Heart left ventricle (tissue), 16 donors: ENCODE data around the gene RIPK4. TPM values are rescaled to one million over a fixed set of nuclear protein-coding genes. Genes with fewer than 3 reads are reported as not detected.

ENCODE experiments used
- ATAC-seq, 4 donors: fragments of 200-7000 bp; cut with Tn5 transposase; one replicate each; pipeline ENCODE4 v1.9.1; 2020 to 2022; ENCODE audit warnings: moderate library complexity in 4 of 4, mild to moderate bottlenecking in 3 of 4, moderate number of reproducible peaks in 1 of 4
- DNase-seq, 5 donors: peaks; one replicate each; pipeline ENCODE4 v3.0.0-alpha.2; 2020
- H3K27ac ChIP-seq, 12 donors: fragments of 200-600 bp; sonication (generic) in 4 of 12; one replicate each; pipeline versions ENCODE4 v1.5.0 to v1.8.0; 2016 to 2022; ENCODE audit warnings: mild to moderate bottlenecking in 2 of 12
- H3K27me3 ChIP-seq, 9 donors: fragments of 200-600 bp; sonication (generic) in 2 of 9; one replicate each; pipeline versions ENCODE4 v1.5.1 to v1.8.0; 2016 to 2022; ENCODE audit warnings: mild to moderate bottlenecking in 3 of 9
- H3K36me3 ChIP-seq, 9 donors: fragments of 200-600 bp; sonication (generic) in 2 of 9; one replicate each; pipeline versions ENCODE4 v1.5.0 to v1.8.0; 2018 to 2022; ENCODE audit warnings: mild to moderate bottlenecking in 2 of 9
- H3K4me1 ChIP-seq, 12 donors: fragments of 200-600 bp; sonication (generic) in 4 of 12; one replicate each; pipeline versions ENCODE4 v1.5.0 to v1.8.0; 2016 to 2022; ENCODE audit warnings: mild to moderate bottlenecking in 3 of 12
- H3K4me3 ChIP-seq, 12 donors: fragments of 200-600 bp; sonication (generic) in 4 of 12; one replicate each; pipeline versions ENCODE4 v1.5.0 to v1.8.0; 2017 to 2022; ENCODE audit warnings: mild to moderate bottlenecking in 9 of 12, moderate library complexity in 4 of 12
- H3K9me3 ChIP-seq, 12 donors: fragments of 200-600 bp; sonication (generic) in 4 of 12; one replicate each; pipeline versions ENCODE4 v1.5.0 to v1.8.0; 2016 to 2022; ENCODE audit warnings: mild to moderate bottlenecking in 1 of 12
- POLR2A ChIP-seq, 2 donors: fragments of 450-650 bp; IDR thresholded peaks; one replicate each; pipeline ENCODE4 v1.6.1; 2017; ENCODE audit warnings: antibody characterized with exemption in 2 of 2, mild to moderate bottlenecking in 2 of 2, moderate library complexity in 2 of 2
- WGBS, 4 donors: extraction: QIAGEN DNeasy Blood & Tissue Kit in 2 of 4; methylation state at CpG; one replicate each; pipeline versions ENCODE4 v1.1.5 to v1.1.7; 2013 to 2018; 5-methylcytosine and 5-hydroxymethylcytosine counted together
- intact Hi-C, 10 donors: fragments of 100-400 bp; cut with DNase I; formaldehyde crosslinking; loops; one replicate each; pipeline versions ENCODE4 v1.11.1 to v1.14.2; 2022
- polyA plus RNA-seq, 2 donors: library from polyadenylated mRNA; stranded (reverse); fragments of 200-250 nt; gene quantifications; one replicate each; pipeline ENCODE4 v1.2.3, GENCODE V29; 2013
- total RNA-seq, 9 donors: library from RNA; depleted of rRNA in 2 of 9; stranded (reverse); fragments of >200 nt in 2 of 9; fragmentation: NEBNext Ultra II Directional in 3 of 9; extraction: Animal tissue kit (Norgen Biotek cat#: 25700) in 3 of 9; gene quantifications; one replicate each; pipeline versions ENCODE4 v1.1.0 to v1.2.4, GENCODE V29; 2016 to 2023
- TF ChIP-seq, protein P1 (sequence below), 12 donors: fragments of 200-600 bp; sonication (generic) in 4 of 12; IDR thresholded peaks; one replicate each; pipeline versions ENCODE4 v1.5.0 to v1.8.0; 2018 to 2022; ENCODE audit warnings: antibody characterized with exemption in 12 of 12, mild to moderate bottlenecking in 5 of 12
- donor health status: ischemic (EF 13 %, LVEDD 7.1; RV severe dilation, severe dysfunction).
- donor health status: healthy with polysubstance abuse.
- donor health status: DM: no; HTN: yes; CAD: no.
- donor health status: DM: no; HTN: no; CAD: no.
- donor health status: ischemic (EF 25% LVEDD 6.9; RV normal size, moderate dysfunction).
- donor health status: ischemic (EF 25% LVEDD 5.7; RV mildly dilated, moderate dysfunction).
- donor health status: healthy.
- donor health status: DM: yes; HTN: yes; CAD: no.
- donor health status: ischemic (EF 35%, LVEDD 5.7; RV mildly dilated, moderate dysfunction).
- donor health status: nonischemic (EF 11% LVEDD 7.7; RV severe dilation, severe dysfunction).
- donor health status: DM: yes; HTN: yes; CAD: no.
- donor health status: PGD.
- donor health status: ischemic (EF 29% LVEDD 5.4; RV normal size, mild dysfunction).
- donor health status: nonischemic (EF 23%, LVEDD 6.1; RV moderate dilation, normal function).

Gene RIPK4
- total and polyA plus RNA-seq, 11 donors: 0.04 to 2.0 (median 0.08) TPM; not detected in 2

DNA sequence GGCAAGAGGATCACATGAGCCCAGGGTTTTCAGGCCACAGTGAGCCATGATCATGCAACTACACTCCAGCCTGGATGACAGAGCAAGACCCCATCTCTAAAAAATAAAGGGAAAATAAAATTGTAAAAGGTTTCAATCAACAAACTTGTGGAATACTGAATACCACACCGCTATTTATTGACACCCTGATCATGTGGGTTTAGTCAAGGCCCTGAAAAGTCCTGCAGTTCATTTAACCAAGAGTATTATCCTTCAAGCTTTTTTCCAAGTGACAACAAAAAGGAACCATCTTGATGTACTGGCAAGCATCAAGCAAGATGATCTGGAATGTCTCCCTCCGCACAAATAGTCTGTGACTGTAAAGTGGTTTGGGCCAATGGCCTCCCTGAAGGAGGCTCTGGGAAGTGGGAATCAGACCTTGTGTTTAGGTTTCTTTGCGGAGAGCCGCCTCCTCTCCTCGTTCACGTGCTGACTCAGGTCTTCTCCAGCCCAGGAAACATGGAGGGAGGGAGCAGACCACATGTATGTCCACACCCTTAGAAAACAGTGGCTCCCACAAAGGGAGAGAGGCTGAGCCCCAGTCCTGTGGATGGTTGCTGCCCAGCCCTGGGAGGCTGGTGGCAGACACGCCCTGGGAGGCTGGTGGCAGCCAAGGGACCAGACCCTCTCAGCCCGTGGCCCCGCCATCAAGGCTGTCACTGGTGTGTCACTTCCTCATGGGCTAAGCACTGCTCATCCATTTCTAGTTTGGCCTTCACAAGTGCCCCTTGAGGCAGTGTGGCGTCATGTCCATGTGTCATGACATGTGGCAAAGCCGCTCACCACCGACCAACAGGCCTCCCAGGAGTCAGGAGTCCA, 56.7 kb downstream of the RIPK4 start:
- ATAC-seq: no peak
- no peak for DNase-seq
- H3K9me3 ChIP-seq: peaks cover 0 to 2% (median 0%) of the 10 kb centered on the region in 12 donors
- H3K27me3 ChIP-seq: peaks cover 4 to 43% (median 24%) of the 10 kb centered on the region in 9 donors
- H3K4me3 ChIP-seq: no peak overlapping the region
- TF ChIP-seq, protein P1, sequence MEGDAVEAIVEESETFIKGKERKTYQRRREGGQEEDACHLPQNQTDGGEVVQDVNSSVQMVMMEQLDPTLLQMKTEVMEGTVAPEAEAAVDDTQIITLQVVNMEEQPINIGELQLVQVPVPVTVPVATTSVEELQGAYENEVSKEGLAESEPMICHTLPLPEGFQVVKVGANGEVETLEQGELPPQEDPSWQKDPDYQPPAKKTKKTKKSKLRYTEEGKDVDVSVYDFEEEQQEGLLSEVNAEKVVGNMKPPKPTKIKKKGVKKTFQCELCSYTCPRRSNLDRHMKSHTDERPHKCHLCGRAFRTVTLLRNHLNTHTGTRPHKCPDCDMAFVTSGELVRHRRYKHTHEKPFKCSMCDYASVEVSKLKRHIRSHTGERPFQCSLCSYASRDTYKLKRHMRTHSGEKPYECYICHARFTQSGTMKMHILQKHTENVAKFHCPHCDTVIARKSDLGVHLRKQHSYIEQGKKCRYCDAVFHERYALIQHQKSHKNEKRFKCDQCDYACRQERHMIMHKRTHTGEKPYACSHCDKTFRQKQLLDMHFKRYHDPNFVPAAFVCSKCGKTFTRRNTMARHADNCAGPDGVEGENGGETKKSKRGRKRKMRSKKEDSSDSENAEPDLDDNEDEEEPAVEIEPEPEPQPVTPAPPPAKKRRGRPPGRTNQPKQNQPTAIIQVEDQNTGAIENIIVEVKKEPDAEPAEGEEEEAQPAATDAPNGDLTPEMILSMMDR (IDR thresholded peaks at IDR 0.05): no peak
- no peak for TF ChIP-seq POLR2A (IDR thresholded peaks at IDR 0.05)
- intact Hi-C loops: loop anchor here in 1 of 10 donors (10.0 kb wide), 1 partner anchor 55 kb away; no protein-coding TSS in a partner anchor
- no peak overlapping the region for H3K27ac ChIP-seq
- H3K4me1 ChIP-seq: no peaks in the 10 kb centered on the region
- 69 to 92% (median 88%) methylated on average over 9 to 12 of the region's 12 CpGs for WGBS, 4 donors
- H3K36me3 ChIP-seq: no peaks in the 10 kb centered on the region

DNA sequence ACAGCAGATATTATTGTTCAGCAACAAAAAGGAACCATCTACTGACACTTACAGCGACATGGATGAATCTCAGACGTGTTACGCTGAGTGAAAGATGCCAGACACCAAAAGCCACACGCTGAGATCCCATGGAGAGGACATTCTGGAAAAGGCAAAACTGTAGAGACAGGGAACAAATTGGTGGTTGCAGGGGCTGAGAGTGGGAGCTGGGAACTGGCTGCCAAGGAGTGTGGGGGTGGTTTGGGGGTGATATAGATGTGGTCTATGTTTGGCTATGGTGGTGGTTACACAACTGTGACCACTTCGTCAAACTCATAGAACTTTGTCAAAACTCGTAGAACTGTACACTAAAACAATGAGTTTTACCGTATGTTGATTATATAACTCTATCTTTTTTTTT, 57.7 kb downstream of the RIPK4 start:
- Histone ChIP-seq H3K27ac (no peak overlapping the region), H3K4me3 (no peak overlapping the region), H3K9me3 (peaks cover 0 to 2% (median 0%) of the 10 kb centered on the region in 12 donors), H3K4me1 (no peaks in the 10 kb centered on the region), H3K27me3 (peaks cover 0 to 39% (median 16%) of the 10 kb centered on the region in 9 donors), H3K36me3 (no peaks in the 10 kb centered on the region)
- intact Hi-C loops: no loop called here
- TF ChIP-seq, protein P1 (IDR thresholded peaks at IDR 0.05): no peak
- TF ChIP-seq POLR2A (IDR thresholded peaks at IDR 0.05): no peak
- DNase-seq (no peak), ATAC-seq (no peak)
- WGBS, 4 donors: 65 to 71% (median 67%) methylated on average over 7 of the region's 7 CpGs

DNA sequence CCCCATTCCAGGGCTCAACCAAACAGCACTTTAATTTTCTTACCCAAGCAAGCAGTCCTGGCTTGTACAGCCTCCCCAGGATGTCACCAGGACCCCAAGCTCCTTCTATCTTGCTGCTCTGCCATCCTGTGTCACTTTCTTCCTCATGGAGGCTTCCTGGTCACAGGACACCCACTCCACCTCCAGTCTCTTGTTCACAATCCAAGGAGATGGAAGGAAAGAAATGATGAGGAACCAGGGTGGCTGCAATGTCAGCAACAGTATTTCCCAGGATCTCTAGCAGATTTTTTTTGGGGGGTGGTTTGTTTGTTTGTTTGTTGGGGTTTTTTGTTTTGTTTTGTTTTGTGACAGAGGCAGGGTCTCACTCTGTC, 58.9 kb downstream of the RIPK4 start:
- TF ChIP-seq, protein P1 (IDR thresholded peaks at IDR 0.05): no peak
- TF ChIP-seq POLR2A (IDR thresholded peaks at IDR 0.05): no peak
- Histone ChIP-seq H3K4me1 (no peaks in the 10 kb centered on the region), H3K36me3 (no peaks in the 10 kb centered on the region), H3K9me3 (peaks cover 0 to 2% (median 0%) of the 10 kb centered on the region in 12 donors), H3K27me3 (peaks cover 0 to 29% (median 4%) of the 10 kb centered on the region in 9 donors), H3K27ac (no peak overlapping the region), H3K4me3 (no peak overlapping the region)
- ATAC-seq (no peak), DNase-seq (no peak)
- intact Hi-C loops: no loop called here

DNA sequence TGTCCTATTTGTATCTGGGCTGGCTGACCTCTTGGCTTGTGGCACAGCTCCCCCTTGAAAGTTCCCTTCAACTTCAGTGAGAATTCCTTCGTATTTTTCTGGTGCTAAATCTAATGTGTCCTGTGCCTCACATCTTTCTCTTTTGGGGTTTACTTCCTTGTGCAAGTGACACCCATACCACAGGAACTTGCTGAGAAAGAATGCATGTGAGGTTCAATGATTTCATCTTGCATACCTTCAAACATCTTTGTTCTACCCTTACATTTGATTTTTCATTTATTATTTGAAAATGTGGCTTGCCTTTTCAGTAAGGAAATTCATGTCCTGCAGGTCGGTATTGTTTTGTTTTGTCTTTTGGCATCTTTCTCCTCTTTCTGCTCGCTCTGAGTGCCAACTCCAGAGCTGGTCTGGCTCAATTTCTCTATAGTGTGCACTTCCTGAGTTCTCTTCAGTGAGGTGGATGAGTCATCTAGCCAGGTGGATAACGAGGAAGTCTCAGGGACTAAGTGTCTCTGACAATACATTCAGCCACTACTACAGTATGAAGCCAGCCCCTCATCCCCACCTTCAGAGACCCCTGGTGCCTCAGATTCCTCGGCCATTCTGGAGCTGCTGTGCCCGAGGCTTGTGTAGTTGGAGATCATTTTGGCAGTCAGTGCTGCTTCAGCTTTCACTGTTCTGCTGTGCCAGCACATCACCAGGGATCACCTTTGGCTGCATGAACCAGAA, 59.5 kb downstream of the RIPK4 start:
- no peak overlapping the region for H3K27ac ChIP-seq
- WGBS, 4 donors: 55 to 68% (median 61%) methylated on average over 4 to 6 of the region's 6 CpGs
- no peak for ATAC-seq
- no peak for TF ChIP-seq POLR2A (IDR thresholded peaks at IDR 0.05)
- TF ChIP-seq, protein P1 (IDR thresholded peaks at IDR 0.05): no peak
- DNase-seq: no peak
- intact Hi-C loops: no loop called here
- H3K9me3 ChIP-seq: peaks cover 0 to 2% (median 0%) of the 10 kb centered on the region in 12 donors
- no peaks in the 10 kb centered on the region for H3K4me1 ChIP-seq
- H3K27me3 ChIP-seq: peaks cover 0 to 28% (median 4%) of the 10 kb centered on the region in 9 donors
- H3K36me3 ChIP-seq: no peaks in the 10 kb centered on the region
- no peak overlapping the region for H3K4me3 ChIP-seq
